Retina (tissue), 1 donor: ENCODE measurements around the gene MMP11.
"Not testable (repeated sequence)": the region's sequence is repeated elsewhere in the genome, so short reads cannot be mapped to it uniquely, and the experiment has no call there.

Experiments
- DNase-seq: peaks from one replicate; pipeline ENCODE4 v3.0.0-alpha.2; 2016

The MMP11 gene

GRCh38 chr22:23772649-23773473 lies at the start of gene MMP11:
Gene MMP11, plus strand, starts transcription at chr22:23772849. Its CDS starts 22 bp downstream, at chr22:23772871.
- DNase-seq = peak; percentile 71

- not testable (repeated sequence) for DNase-seq
Observed at GRCh38 chr22:23728108-23728507, 44.5 kb upstream of the MMP11 start.

GRCh38 chr22:23737696-23738095 lies 35.0 kb upstream of the MMP11 start:
- DNase-seq = no peak

GRCh38 chr22:23742505-23743264 lies 30.0 kb upstream of the MMP11 start:
- no peak for DNase-seq

- no peak for DNase-seq
Observed at GRCh38 chr22:23743303-23743705, 29.3 kb upstream of the MMP11 start.

GRCh38 chr22:23744001-23744400 lies 28.6 kb upstream of the MMP11 start:
- DNase-seq = no peak

- DNase-seq = no peak
Observed at GRCh38 chr22:23744485-23744884, 28.2 kb upstream of the MMP11 start.

- DNase-seq = no peak
Observed at GRCh38 chr22:23745791-23746190, 26.9 kb upstream of the MMP11 start.

- no peak for DNase-seq
Observed at GRCh38 chr22:23749841-23750301, 22.8 kb upstream of the MMP11 start.

GRCh38 chr22:23750367-23750713 lies 22.3 kb upstream of the MMP11 start:
- DNase-seq = no peak

- DNase-seq = peak; percentile 94
Observed at GRCh38 chr22:23750714-23751440, 21.8 kb upstream of the MMP11 start, which contains the start of gene ZNF70. Gene ZNF70, minus strand, starts transcription at chr22:23751112. Its CDS starts 5,972 bp downstream, at chr22:23745140.

- no peak for DNase-seq
Observed at GRCh38 chr22:23751441-23751996, 21.1 kb upstream of the MMP11 start.

- no peak for DNase-seq
Observed at GRCh38 chr22:23752090-23752691, 20.5 kb upstream of the MMP11 start.

GRCh38 chr22:23752750-23753149 lies 19.9 kb upstream of the MMP11 start:
- no peak for DNase-seq

GRCh38 chr22:23753385-23753784 lies 19.3 kb upstream of the MMP11 start:
- DNase-seq = no peak

GRCh38 chr22:23754220-23754919 lies 18.3 kb upstream of the MMP11 start, which contains the start of gene VPREB3:
Gene VPREB3, minus strand, starts transcription at chr22:23754425. Its CDS starts 62 bp downstream, at chr22:23754363.
- no peak for DNase-seq

- DNase-seq = no peak
Observed at GRCh38 chr22:23754980-23755636, 17.5 kb upstream of the MMP11 start.

GRCh38 chr22:23755711-23756110 lies 16.9 kb upstream of the MMP11 start:
- no peak for DNase-seq

- no peak for DNase-seq
Observed at GRCh38 chr22:23756891-23757290, 15.8 kb upstream of the MMP11 start.

- no peak for DNase-seq
Observed at GRCh38 chr22:23759566-23759965, 13.1 kb upstream of the MMP11 start.

- DNase-seq = no peak
Observed at GRCh38 chr22:23760056-23760455, 12.6 kb upstream of the MMP11 start.
